ENCODE data around the gene LSM14A. TPM values are rescaled to one million over a fixed set of nuclear protein-coding genes. Genes with fewer than 3 reads are reported as not detected.

Gene LSM14A
- total and polyA plus RNA-seq, 9 of the 15 experiments (the other 6 are each of a cell fraction or from before 2014, with no cell fraction given): 19.5 to 150 (median 95.1) TPM

GRCh38 chr19:34171539-34171876 lies 796 bp upstream of the LSM14A start (continued):
- no peak for TF ChIP-seq CGGBP1 (CRISPR knock-in tag; IDR thresholded peaks at IDR 0.05)
- TF ChIP-seq ZSCAN29 (IDR thresholded peaks at IDR 0.05): no peak
- TF ChIP-seq ZNF695 (CRISPR knock-in tag; IDR thresholded peaks at IDR 0.05): no peak
- no peak for TF ChIP-seq ZNF12 (CRISPR knock-in tag; IDR thresholded peaks at IDR 0.05)
- TF ChIP-seq GATAD2A (IDR thresholded peaks at IDR 0.05): peak; percentile 75; the same call in 1 of the 2 replicates
- TF ChIP-seq ARID2 (IDR thresholded peaks at IDR 0.05): no peak; the same call in 1 of the 2 replicates
- no peak for TF ChIP-seq CBX5 (IDR thresholded peaks at IDR 0.05; ENCODE audit: borderline replicate concordance, low read depth)
- no peak for TF ChIP-seq DMBX1 (CRISPR knock-in tag; IDR thresholded peaks at IDR 0.05; ENCODE audit: borderline replicate concordance)
- peak in 1 of 2 experiments; percentile 68; a peak in 1 of 4 replicates for TF ChIP-seq ARNT (IDR thresholded peaks at IDR 0.05)
- TF ChIP-seq ZNF407 (IDR thresholded peaks at IDR 0.05; ENCODE audit: low read depth): no peak
- peak; percentile 32; the same call in 1 of the 2 replicates for TF ChIP-seq NFE2 (IDR thresholded peaks at IDR 0.05; ENCODE audit: low read depth)
- TF ChIP-seq ZNF184 (CRISPR knock-in tag; IDR thresholded peaks at IDR 0.05): no peak
- 0 out of 2 replicates have a peak, but pooled peaks have one; percentile 18 for TF ChIP-seq ZNF766 (CRISPR knock-in tag; conservative IDR thresholded peaks at IDR 0.05)
- peak; percentile 25; the same call in 1 of the 2 replicates for TF ChIP-seq TAL1 (IDR thresholded peaks at IDR 0.05)
- TF ChIP-seq DDX20 (tag; IDR thresholded peaks at IDR 0.05; ENCODE audit: low read depth): no peak
- TF ChIP-seq TBL1XR1 (IDR thresholded peaks at IDR 0.05; ENCODE audit: low read length in 2 of 2): no peak
- TF ChIP-seq CTBP1 (IDR thresholded peaks at IDR 0.05; ENCODE audit: borderline replicate concordance): no peak
- TF ChIP-seq FOXK2 (conservative IDR thresholded peaks at IDR 0.05 in 1 of 2, IDR thresholded peaks at IDR 0.05 in 1 of 2; ENCODE audit: low read depth in 2 of 2): peak in 1 of 2 experiments; percentile 53; a peak in 1 of 4 replicates
- TF ChIP-seq NR4A1 (CRISPR knock-in tag; IDR thresholded peaks at IDR 0.05): no peak
- TF ChIP-seq NR4A1 (tag; IDR thresholded peaks at IDR 0.05): no peak
- TF ChIP-seq E2F5 (CRISPR knock-in tag; IDR thresholded peaks at IDR 0.05): no peak
- TF ChIP-seq SIRT6 (IDR thresholded peaks at IDR 0.05; ENCODE audit: low read depth, low read length): no peak

All from K562 (cell line).